Chondrocyte (in vitro differentiated cells): ENCODE data around the gene DLG2. TPM values are rescaled to one million over a fixed set of nuclear protein-coding genes. Genes with fewer than 3 reads are reported as not detected.
A peak's percentile ranks its signal among the peaks of the same experiment; 100 is the strongest.

Source experiments
- DNase-seq: peaks from one replicate; pipeline ENCODE4 v3.0.0; 2021; ENCODE audit warnings: mixed read lengths, low spot score
- H3K27ac Mint-ChIP-seq: one replicate; pipeline ENCODE4 v1.8.0; 2021; ENCODE audit warnings: mild to moderate bottlenecking, moderate library complexity, mixed read lengths; ENCODE audit not compliant: unreplicated experiment
- H3K27me3 Mint-ChIP-seq: 2 replicates; pipeline ENCODE4 v1.8.0; 2021; ENCODE audit warnings: low read depth, mixed read lengths
- H3K36me3 Mint-ChIP-seq: 2 replicates; pipeline ENCODE4 v1.8.0; 2021; ENCODE audit warnings: low read depth, mixed read lengths
- H3K4me1 Mint-ChIP-seq: 2 replicates; pipeline ENCODE4 v1.8.0; 2021; ENCODE audit warnings: low read depth, mild to moderate bottlenecking, mixed read lengths
- H3K4me3 Mint-ChIP-seq: one replicate; pipeline ENCODE4 v1.8.0; 2021; ENCODE audit warnings: mild to moderate bottlenecking, moderate library complexity, mixed read lengths; ENCODE audit not compliant: unreplicated experiment
- H3K9me3 Mint-ChIP-seq: 2 replicates; pipeline ENCODE4 v1.8.0; 2021; ENCODE audit warnings: low read depth, mixed read lengths
- CTCF ChIP-seq: fragments of 200-600 bp; sonication (generic); IDR thresholded peaks from 2 replicates; pipeline ENCODE4 v1.5.0; 2021; ENCODE audit warnings: antibody characterized with exemption, mild to moderate bottlenecking, moderate library complexity
- total RNA-seq: library from RNA; stranded (reverse); gene quantifications from 3 replicates; pipeline ENCODE4 v1.2.1, GENCODE V29; 2021

DLG2 gene
- total RNA-seq, 1 donor from 2014 or later: 1.3 TPM

GRCh38 chr11:84292006-84292405 is 1335.1 kb downstream of the DLG2 start:
- no peak overlapping the region for H3K4me3 Mint-ChIP-seq

GRCh38 chr11:84290647-84291046 is 1336.5 kb downstream of the DLG2 start:
- TF ChIP-seq CTCF: no peak
- Mint-ChIP-seq H3K4me1 (peaks cover 19% of the 10 kb centered on the region), H3K4me3 (no peak overlapping the region), H3K36me3 (no peaks in the 10 kb centered on the region), H3K9me3 (no peaks in the 10 kb centered on the region), H3K27ac (no peak overlapping the region), H3K27me3 (no peaks in the 10 kb centered on the region)
- DNase-seq: no peak

More at GRCh38 chr11:84292006-84292405, 1335.1 kb downstream of the DLG2 start:
- H3K27ac Mint-ChIP-seq: no peak overlapping the region
- DNase-seq: no peak
- no peaks in the 10 kb centered on the region for H3K9me3 Mint-ChIP-seq
- peaks cover 19% of the 10 kb centered on the region for H3K4me1 Mint-ChIP-seq
- peaks cover 3% of the 10 kb centered on the region for H3K27me3 Mint-ChIP-seq
- no peaks in the 10 kb centered on the region for H3K36me3 Mint-ChIP-seq
- TF ChIP-seq CTCF: no peak

- peak overlapping the region; percentile 59 for H3K27ac Mint-ChIP-seq
- TF ChIP-seq CTCF: no peak
- H3K36me3 Mint-ChIP-seq: no peaks in the 10 kb centered on the region
- H3K4me3 Mint-ChIP-seq: no peak overlapping the region
- DNase-seq: no peak
- no peaks in the 10 kb centered on the region for H3K9me3 Mint-ChIP-seq
- H3K27me3 Mint-ChIP-seq: no peaks in the 10 kb centered on the region
- peaks cover 19% of the 10 kb centered on the region for H3K4me1 Mint-ChIP-seq
These were observed 1337.7 kb downstream of the DLG2 start for GRCh38 chr11:84289381-84289906.

- TF ChIP-seq CTCF: no peak
- Mint-ChIP-seq H3K27ac (no peak overlapping the region), H3K36me3 (no peaks in the 10 kb centered on the region)
These were observed 1353.6 kb downstream of the DLG2 start for GRCh38 chr11:84273541-84273940.

GRCh38 chr11:84270466-84270865 is 1356.7 kb downstream of the DLG2 start:
- Mint-ChIP-seq H3K9me3 (no peaks in the 10 kb centered on the region), H3K27ac (no peak overlapping the region), H3K4me3 (no peak overlapping the region), H3K36me3 (no peaks in the 10 kb centered on the region), H3K4me1 (no peaks in the 10 kb centered on the region), H3K27me3 (peaks cover 14% of the 10 kb centered on the region)
- no peak for TF ChIP-seq CTCF
- no peak for DNase-seq

More at GRCh38 chr11:84273541-84273940, 1353.6 kb downstream of the DLG2 start:
- Mint-ChIP-seq H3K4me3 (no peak overlapping the region), H3K4me1 (no peaks in the 10 kb centered on the region), H3K9me3 (no peaks in the 10 kb centered on the region), H3K27me3 (peaks cover 8% of the 10 kb centered on the region)
- no peak for DNase-seq
